GM21381 (cell line): ENCODE data around the gene ZFP3.
"Not testable (repeated sequence)": the region's sequence is repeated elsewhere in the genome, so short reads cannot be mapped to it uniquely, and the experiment has no call there.

ENCODE experiments used
- ATAC-seq: cut with Tn5 transposase; IDR thresholded peaks from one replicate; pipeline ENCODE4 v1.9.1; 2021; ENCODE audit warnings: mild to moderate bottlenecking, moderate library complexity; ENCODE audit not compliant: unreplicated experiment

The ZFP3 gene

GRCh38 chr17:5078106-5079028 lies at the start of gene ZFP3:
TSS of gene ZFP3 (plus strand) at chr17:5078467. CDS start at chr17:5091505, 13,038 bp downstream.
- peak; percentile 83 for ATAC-seq

GRCh38 chr17:5030168-5030567 lies 48.1 kb upstream of the ZFP3 start:
- not testable (repeated sequence) for ATAC-seq

GRCh38 chr17:5031365-5032082 lies 46.7 kb upstream of the ZFP3 start:
- ATAC-seq: peak; percentile 59

GRCh38 chr17:5032865-5033264 lies 45.4 kb upstream of the ZFP3 start:
- ATAC-seq: no peak

GRCh38 chr17:5033352-5034015 lies 44.8 kb upstream of the ZFP3 start:
- ATAC-seq: no peak

- ATAC-seq: no peak
Measured at GRCh38 chr17:5034063-5034462, 44.2 kb upstream of the ZFP3 start.

- ATAC-seq: no peak
Measured at GRCh38 chr17:5034651-5035050, 43.6 kb upstream of the ZFP3 start.

GRCh38 chr17:5035315-5035714 lies 43.0 kb upstream of the ZFP3 start, which contains the start of gene SLC52A1:
TSS of gene SLC52A1 (minus strand) at chr17:5035426. CDS start at chr17:5034606, 820 bp downstream.
- no peak for ATAC-seq

- ATAC-seq: no peak
Measured at GRCh38 chr17:5042157-5043022, 35.9 kb upstream of the ZFP3 start.

- ATAC-seq: no peak
Measured at GRCh38 chr17:5043524-5043923, 34.7 kb upstream of the ZFP3 start.

- no peak for ATAC-seq
Measured at GRCh38 chr17:5044630-5045029, 33.6 kb upstream of the ZFP3 start.

- ATAC-seq: no peak
Measured at GRCh38 chr17:5045496-5045895, 32.8 kb upstream of the ZFP3 start.

GRCh38 chr17:5047446-5047845 lies 30.8 kb upstream of the ZFP3 start:
- ATAC-seq: no peak

- no peak for ATAC-seq
Measured at GRCh38 chr17:5049314-5049841, 28.9 kb upstream of the ZFP3 start.

GRCh38 chr17:5050278-5050677 lies 28.0 kb upstream of the ZFP3 start:
- ATAC-seq: no peak

- ATAC-seq: no peak
Measured at GRCh38 chr17:5055543-5055942, 22.7 kb upstream of the ZFP3 start.

- ATAC-seq: no peak
Measured at GRCh38 chr17:5065227-5065744, 13.0 kb upstream of the ZFP3 start.

- no peak for ATAC-seq
Measured at GRCh38 chr17:5068236-5068635, 10.0 kb upstream of the ZFP3 start.

- ATAC-seq: no peak
Measured at GRCh38 chr17:5069724-5070123, 8.5 kb upstream of the ZFP3 start.

GRCh38 chr17:5075472-5075871 lies 2.8 kb upstream of the ZFP3 start:
- ATAC-seq: not testable (repeated sequence)
